C4-2B (cell line): ENCODE measurements around the gene COX5A.
"Not testable (repeated sequence)": the region's sequence is repeated elsewhere in the genome, so short reads cannot be mapped to it uniquely, and the experiment has no call there.

Experiments used
- H3K27ac ChIP-seq: fragments of 450-650 bp; 2 replicates; pipeline ENCODE4 v1.5.1; 2017
- CTCF ChIP-seq: fragments of 450-650 bp; conservative IDR thresholded peaks from 2 replicates; pipeline ENCODE4 v1.5.1; 2017; ENCODE audit warnings: mild to moderate bottlenecking
- ZFX ChIP-seq: fragments of 450-650 bp; IDR thresholded peaks from 2 replicates; pipeline ENCODE4 v1.6.1; 2017

COX5A gene

GRCh38 chr15:74955017-74955416 is 17.1 kb upstream of the COX5A start:
- no peak overlapping the region for H3K27ac ChIP-seq
- TF ChIP-seq CTCF (no peak), ZFX (no peak)

GRCh38 chr15:74954515-74954914 is 16.6 kb upstream of the COX5A start:
- H3K27ac ChIP-seq: no peak overlapping the region
- no peak for TF ChIP-seq ZFX
- TF ChIP-seq CTCF: no peak

GRCh38 chr15:74951006-74951405 is 13.1 kb upstream of the COX5A start:
- TF ChIP-seq CTCF (no peak), ZFX (no peak)

GRCh38 chr15:74950078-74950908 is 12.4 kb upstream of the COX5A start:
- TF ChIP-seq ZFX (no peak), CTCF (peak; percentile 98)
- no peak overlapping the region for H3K27ac ChIP-seq

More at GRCh38 chr15:74951006-74951405, 13.1 kb upstream of the COX5A start:
- H3K27ac ChIP-seq: no peak overlapping the region

GRCh38 chr15:74937272-74937589 is 642 bp downstream of the COX5A start:
- TF ChIP-seq CTCF (no peak), ZFX (no peak)

GRCh38 chr15:74935193-74935592 is 2.7 kb downstream of the COX5A start:
- not testable (repeated sequence) for H3K27ac ChIP-seq

More at GRCh38 chr15:74937272-74937589, 642 bp downstream of the COX5A start:
- H3K27ac ChIP-seq: peak overlapping the region; percentile 98

GRCh38 chr15:74933573-74933972 is 4.3 kb downstream of the COX5A start:
- no peak overlapping the region for H3K27ac ChIP-seq

More at GRCh38 chr15:74933573-74933972, 4.3 kb downstream of the COX5A start:
- TF ChIP-seq ZFX (no peak), CTCF (no peak)
